DMS53 treated with DMSO at 0.1 percent for 48 hours (cell line): ENCODE results near the gene SLC25A12.
"Not testable (repeated sequence)": the region's sequence is repeated elsewhere in the genome, so short reads cannot be mapped to it uniquely, and the experiment has no call there.

ENCODE experiments used
- DNase-seq: peaks from one replicate; lab custom pipeline; 2025; ENCODE audit not compliant: unreplicated experiment; lab: John Stamatoyannopoulos, UW

SLC25A12 gene, protein sequence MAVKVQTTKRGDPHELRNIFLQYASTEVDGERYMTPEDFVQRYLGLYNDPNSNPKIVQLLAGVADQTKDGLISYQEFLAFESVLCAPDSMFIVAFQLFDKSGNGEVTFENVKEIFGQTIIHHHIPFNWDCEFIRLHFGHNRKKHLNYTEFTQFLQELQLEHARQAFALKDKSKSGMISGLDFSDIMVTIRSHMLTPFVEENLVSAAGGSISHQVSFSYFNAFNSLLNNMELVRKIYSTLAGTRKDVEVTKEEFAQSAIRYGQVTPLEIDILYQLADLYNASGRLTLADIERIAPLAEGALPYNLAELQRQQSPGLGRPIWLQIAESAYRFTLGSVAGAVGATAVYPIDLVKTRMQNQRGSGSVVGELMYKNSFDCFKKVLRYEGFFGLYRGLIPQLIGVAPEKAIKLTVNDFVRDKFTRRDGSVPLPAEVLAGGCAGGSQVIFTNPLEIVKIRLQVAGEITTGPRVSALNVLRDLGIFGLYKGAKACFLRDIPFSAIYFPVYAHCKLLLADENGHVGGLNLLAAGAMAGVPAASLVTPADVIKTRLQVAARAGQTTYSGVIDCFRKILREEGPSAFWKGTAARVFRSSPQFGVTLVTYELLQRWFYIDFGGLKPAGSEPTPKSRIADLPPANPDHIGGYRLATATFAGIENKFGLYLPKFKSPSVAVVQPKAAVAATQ

DNA sequence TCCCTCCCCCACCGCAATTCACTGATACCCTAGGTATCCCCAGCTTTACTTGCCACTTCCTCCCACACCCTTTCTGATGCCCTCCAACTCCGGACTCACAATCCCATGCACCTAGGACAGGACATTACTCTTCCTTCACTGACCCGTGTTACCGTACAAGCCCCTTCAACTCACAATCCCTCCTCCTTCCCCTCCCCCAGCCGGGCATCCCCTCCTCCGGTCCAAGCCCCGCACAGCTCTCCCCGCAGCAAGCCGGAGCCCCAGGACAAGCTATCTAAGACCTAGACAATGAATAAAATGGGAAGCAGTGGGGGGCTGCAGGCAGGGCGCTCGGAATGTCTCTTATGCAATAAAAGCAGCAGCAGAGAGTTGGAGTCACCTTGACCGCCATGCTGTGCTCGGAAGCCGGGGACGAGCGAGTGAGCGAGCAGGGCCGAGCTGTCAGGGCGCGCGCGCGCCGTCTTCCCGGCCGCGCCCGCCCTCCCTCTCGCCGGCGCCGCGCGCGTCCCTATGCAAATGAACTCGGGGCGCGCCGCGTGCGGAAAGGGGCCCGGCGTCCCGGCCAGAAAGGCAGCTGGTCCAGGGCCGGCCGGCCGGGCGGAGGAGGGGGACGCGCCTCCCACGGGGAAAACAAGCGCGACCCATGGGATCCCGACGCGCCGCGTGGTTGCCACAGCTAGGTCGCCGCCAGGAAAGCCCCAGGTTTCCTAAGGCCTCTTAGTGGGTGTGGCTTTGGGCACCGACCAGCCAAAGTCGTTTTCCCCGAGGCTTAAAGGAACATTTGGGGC lies at the start of gene SLC25A12:
SLC25A12 (minus strand) TSS at position 421 of the 788 bp plus-strand sequence; CDS start at position 391, 30 bp downstream.
- peak; percentile 89 for DNase-seq

DNA sequence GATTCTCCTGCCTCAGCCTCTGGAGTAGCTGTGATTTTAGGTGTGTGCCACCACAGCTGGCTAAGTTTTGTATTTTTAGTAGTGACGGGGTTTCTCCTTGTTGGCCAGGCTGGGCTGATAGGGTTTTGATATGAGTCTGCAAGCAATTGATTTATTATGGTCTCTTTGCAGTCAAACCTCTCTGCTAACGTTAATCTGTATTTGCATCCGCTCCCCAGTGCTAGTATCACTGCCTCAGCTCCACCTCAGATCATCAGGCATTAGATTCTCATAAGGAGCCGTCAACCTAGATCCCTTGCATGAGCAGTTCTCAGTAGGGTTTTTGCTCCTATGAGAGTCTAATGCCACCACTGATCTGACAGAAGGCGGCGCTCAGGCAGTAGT lies 47.3 kb upstream of the SLC25A12 start:
- no peak for DNase-seq

DNA sequence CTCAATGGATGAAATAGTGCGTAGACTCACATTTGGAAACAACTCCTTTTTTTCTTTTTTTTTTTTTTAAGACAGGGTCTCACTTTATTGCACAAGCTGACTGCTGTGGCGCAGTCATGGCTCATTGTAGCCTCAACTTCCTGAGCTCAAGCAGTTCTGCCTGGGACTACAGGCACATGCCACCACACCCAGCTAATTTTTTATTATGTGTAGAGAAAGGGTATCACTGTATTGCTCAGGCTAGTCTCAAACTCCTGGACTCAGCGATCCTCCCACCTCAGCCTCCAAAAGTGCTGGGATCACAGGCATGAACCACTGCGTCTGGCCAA lies 45.7 kb upstream of the SLC25A12 start:
- DNase-seq = no peak

DNA sequence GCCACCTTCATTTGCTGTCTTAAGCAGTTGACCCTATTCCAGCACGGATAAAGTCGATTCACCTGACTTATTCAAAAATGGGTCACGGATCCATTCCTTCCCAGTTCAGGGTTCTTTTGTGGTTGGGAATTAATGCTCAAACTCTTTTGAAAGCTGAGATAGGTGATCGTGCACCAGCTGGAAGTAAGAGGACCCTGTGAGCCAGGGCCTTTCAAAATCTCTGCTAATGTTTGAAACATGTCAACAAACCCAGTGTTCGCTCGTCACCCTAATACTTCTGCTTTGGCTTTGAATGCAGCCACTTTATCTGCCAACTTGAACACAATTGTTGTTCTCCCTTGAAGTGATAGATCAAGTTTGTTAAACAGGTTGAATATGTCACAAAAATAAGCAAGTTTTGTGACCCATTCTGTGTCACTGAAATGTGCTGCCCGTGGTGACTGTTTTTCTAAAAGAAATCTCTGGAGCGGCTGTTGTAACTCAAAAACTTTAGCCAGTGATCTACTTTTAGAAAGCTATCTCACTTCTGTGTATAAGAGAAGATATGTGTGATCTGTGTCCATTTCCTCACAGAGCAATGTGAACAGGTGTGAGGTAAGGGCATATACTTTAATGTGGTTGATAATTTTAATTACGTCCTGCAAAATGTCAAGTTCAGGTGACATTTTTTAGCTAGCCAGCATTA lies 45.2 kb upstream of the SLC25A12 start:
- DNase-seq = no peak

DNA sequence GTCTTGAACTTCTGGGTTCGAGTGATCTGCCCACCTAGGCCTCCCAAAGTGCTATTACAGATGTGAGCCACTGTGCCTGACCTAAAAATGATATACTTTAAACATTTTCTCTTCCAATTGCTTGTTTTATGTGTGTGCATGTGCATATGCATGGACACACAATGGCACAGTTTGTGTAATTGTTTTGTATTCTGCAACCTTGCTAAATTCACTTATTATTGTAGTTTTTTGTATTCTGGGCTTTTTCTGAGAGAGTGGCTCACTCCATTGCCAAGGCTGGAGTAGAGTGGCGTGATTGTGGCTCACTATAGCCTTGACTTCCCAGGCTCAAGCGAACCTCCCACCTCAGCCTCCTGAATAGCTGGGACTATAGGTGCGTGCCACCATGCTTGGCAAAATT lies 36.3 kb upstream of the SLC25A12 start:
- no peak for DNase-seq

DNA sequence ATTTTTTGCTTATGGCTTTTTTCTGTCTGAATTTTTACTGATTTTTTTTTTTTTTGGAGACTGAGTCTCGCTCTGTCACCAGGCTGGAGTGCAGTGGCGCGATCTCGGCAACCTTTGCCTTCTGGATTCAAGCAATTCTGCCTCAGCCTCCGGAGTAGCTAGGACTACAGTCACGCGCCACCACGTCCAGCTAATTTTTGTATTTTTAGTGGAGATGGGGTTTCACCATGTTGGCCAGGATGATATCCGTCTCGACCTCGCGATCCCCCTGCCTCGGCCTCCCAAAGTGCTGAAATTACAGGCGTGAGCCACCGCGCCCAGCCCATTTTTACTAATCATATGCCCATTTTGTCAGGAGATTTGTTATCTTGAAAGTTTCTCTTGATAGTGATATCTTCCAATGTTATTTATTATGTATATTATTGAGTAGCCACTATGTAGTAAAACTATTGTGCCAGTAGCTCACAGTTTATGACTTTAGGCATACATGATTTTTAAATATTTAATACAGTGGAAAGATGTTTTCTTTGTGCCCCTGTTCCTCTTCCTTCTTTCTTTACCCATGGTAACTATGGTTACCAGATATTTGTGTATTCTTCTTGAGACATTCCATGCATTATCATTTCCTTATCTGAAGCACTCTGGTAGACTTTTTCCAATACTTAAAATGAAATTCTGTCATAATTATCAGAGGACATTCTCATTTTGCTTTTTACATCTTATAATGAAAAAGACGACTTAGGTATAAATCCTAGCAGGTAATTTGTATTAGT lies 30.3 kb upstream of the SLC25A12 start:
- no peak for DNase-seq

DNA sequence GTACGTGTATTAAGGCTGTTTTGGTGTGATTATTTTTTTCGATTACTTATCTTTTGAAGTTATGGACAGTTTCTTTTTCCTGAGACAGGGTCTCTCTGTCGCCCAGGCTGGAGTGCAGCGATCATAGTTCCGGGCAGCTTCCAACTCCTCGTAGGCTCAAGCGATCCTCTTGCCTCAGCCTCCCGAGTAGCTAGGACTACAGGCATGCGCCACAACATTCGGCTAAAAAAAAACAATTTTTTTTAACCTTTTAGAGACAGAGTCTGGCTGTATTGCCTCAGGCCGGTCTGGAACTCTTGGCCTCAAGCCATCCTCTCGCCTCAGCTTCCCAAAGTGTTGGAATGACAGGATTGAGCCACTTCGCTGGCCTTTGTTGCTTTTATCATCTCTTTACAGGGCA lies 29.2 kb upstream of the SLC25A12 start:
- DNase-seq = no peak

DNA sequence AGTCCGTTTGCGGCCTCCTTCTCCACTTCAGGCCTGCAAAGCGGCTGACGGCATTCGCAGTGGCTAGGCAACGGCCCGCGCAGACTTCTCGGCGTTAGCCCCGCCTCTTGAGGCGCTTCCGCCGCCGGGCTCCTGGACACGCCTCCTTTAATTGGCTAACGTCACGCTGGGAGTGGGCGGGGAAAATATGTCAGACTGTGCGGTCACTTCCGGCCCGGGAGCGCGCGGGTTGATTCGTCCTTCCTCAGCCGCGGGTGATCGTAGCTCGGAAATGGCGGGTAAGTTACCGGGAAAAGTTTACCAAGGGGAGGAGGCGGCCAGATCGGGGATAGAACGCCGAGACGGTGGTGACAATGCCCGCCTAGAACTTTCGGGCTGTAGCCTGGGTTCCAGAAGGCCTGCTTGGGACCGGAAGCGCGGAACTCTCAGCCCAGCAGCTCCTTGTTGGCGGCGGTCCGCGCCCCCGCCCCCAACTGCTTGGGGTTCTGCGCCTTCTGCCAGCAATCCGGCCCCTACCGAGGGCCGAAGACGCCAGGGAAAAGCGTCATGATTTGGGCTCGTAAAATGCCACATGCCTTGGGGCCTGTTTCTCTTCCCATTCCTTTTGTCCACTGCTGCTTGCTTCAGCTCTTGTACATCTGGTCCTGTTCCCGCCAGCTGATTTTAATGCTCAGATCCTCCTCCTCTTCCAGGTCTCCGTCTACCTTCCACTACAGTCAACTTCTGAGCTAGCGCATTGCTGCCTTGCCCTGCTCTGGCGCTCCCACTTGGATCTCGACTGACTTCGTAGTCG lies 28.4 kb upstream of the SLC25A12 start, which contains the start of gene HAT1:
HAT1 (plus strand) TSS at position 232 of the 793 bp plus-strand sequence; CDS start at position 272, 40 bp downstream.
- peak; percentile 97 for DNase-seq

DNA sequence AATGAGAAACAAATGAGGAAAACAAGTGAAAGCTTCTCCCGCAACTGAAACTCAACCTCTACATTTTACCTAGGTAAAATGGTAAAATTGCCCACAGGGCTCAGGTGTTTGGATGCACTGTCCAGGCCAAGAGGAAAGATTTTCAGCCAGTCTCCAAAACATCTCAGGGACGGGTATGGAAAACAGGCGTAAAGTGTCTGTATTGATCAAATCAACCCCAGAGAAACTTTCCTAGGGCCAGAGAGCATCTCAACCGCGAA lies 27.9 kb upstream of the SLC25A12 start:
- no peak for DNase-seq

DNA sequence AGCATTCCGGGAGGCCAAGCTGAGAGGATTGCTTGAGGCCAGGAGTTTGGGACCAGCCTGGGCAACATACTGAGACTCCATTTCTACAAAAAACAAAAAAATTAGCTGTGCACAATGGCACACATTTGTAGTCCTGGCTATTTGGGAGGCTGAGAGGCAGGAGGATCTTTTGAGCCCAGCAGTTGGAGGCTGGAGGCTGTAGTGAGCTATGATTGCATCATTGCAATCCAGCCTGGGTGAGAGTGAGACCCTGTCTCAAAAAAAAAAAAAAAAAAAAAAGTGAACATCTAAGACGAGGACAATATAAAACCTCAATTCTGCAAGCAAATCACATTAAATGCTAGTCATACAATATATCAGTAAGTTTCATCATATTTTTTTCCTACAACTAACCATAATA lies 25.4 kb upstream of the SLC25A12 start:
- no peak for DNase-seq

DNA sequence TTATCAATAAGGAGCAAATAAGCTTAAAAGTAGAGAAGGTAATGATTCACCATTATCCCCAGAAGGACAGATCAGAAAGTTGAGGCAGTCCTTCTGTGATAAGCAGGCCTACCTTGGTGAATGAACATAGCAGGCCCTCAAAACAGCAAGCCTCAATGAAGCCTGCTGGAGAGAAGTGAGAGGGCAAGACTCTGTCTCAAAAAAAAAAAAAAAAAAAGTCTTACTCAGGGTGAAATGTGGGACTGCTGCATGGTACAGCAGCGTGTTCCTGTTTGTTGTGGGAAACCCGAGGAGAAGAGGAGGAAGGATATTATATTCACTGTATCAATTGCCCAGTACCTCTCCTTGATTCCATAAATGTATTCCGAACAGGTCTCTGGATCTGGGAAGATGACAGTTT lies 19.5 kb upstream of the SLC25A12 start:
- no peak for DNase-seq

DNA sequence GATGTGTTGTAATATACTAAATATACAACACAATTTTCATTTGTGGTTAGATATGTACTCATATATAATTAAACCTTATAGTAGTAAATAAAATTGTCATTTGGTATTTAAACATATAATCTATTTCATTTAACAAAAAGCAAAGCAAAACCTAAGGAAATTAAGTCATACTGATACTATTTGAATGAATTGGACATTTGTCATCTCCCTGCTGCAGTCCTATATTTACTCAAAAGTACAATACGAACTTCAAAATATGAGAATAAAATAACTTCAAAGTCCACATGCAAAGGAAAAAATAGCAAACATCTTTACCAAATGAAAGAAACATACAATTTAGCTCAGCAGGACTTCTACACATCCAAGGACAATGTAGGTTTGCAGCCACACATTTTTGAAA lies 16.4 kb upstream of the SLC25A12 start:
- DNase-seq = no peak

DNA sequence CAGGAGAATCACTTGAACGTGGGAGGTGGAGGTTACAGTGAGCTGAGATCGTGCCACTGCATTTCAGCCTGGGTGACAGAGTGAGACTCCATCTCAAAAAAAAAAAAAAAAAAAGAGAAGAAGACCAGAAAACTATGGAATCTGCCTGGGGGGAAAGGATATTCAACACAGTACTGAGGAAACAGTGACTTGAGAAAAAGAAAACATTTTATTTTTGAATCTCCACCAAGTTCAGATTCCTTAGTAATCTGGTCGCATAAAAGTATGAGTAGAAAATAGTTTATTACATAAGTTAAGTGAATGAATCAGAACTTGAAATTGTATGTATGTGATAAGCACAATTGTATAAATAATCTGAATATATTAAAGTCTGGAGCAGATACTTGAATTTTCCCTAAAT lies 15.2 kb upstream of the SLC25A12 start:
- DNase-seq = no peak

DNA sequence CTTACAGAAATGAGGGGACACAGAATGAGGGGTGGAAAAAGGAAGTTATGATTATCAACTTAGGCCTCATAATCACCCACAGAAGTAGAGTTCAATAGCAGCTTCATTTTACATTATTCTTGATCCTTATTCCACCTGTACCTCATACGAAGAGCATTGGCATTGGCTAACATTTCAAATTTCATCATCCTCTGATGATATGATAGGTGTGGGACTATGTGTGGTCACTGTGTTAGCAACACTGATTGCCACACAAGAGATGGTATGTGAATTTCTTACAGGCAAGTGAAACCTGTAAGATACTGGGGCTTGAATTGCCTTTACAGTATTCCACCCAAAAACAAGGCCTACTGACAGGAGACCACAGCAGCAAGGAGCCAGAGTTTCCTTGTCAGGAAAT lies 14.2 kb upstream of the SLC25A12 start:
- no peak for DNase-seq

DNA sequence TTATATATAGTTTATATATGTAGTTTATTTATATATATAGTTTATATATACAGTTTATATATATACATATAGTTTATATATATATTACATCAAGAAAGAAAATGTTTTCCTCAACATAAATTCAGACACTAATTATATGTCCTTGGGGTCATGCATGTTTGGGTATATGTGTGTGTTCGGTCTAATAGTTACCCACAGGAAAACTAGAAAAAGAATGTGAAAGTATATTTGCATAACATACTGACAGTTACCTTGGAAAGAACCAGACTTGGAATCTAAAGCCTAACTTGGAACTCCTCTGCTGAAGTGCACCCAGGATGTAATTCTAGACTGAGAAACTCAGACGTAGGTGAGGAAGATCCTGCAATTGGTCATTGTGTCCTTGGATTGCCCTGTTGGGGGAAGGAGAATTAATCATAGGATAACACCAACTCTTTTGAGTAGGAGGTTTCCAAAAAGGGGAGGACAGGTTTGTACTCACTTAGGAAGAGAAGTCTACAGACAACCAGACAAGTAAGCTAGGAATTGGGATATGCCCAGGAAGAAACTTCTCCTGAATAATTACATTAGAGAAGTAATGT lies 8.9 kb upstream of the SLC25A12 start:
- DNase-seq = no peak

DNA sequence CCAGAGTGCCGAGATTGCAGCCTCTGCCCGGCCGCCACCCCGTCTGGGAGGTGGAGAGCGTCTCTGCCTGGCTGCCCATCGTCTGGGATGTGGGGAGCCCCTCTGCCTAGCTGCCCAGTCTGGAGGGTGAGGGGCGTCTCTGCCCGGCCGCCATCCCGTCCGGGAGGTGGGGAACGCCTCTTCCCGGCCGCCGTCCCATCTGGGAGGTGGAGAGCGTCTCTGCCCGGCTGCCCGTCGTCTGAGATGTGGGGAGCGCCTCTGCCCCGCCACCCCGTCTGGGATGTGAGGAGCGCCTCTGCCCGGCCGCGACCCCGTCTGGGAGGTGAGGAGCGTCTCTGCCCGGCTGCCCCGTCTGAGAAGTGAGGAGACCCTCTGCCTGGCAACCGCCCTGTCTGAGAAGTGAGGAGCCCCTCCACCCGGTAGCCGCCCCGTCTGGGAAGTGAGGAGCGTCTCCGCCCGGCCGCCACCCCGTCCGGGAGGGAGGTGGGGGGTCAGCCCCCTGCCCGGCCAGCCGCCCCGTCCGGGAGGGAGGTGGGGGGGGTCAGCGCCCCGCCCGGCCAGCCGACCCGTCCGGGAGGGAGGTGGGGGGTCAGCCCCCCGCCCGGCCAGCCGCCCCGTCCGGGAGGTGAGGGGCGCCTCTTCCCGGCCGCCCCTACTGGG lies 5.7 kb upstream of the SLC25A12 start:
- not testable (repeated sequence) for DNase-seq

DNA sequence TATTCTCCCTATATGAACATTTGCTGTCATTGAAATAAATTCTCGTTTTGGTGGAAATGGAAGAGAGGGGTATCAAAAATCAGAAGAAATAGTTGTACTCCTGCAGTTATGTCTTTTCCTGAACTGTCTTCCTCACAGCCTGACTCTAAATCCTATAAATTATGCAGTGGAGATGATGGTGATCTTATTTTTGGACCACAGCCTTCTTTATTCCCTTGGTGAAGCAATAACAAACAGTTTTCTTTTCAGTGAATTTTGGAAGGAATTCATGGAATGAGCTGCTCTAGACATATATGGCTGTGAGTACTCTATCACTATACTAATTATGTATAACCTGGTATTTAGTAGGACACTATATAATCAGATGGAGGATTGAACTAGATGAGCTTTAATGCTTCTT lies 1.7 kb upstream of the SLC25A12 start:
- DNase-seq = no peak

DNA sequence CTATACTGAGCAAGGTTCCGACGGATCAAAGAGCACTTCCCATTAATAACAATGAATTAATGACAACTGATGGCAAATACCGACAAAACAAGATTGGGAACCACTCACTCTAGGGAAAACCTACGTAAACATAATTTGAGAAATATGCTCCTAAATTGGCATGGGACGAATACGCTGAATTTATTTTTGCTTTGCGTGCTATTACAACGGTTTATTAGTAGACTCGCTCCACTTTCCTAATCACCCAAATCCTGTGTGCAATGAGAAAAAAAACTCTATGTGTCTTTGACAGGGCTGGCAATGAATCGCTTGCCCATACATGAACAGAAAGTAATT lies 536 bp upstream of the SLC25A12 start:
- DNase-seq = no peak

DNA sequence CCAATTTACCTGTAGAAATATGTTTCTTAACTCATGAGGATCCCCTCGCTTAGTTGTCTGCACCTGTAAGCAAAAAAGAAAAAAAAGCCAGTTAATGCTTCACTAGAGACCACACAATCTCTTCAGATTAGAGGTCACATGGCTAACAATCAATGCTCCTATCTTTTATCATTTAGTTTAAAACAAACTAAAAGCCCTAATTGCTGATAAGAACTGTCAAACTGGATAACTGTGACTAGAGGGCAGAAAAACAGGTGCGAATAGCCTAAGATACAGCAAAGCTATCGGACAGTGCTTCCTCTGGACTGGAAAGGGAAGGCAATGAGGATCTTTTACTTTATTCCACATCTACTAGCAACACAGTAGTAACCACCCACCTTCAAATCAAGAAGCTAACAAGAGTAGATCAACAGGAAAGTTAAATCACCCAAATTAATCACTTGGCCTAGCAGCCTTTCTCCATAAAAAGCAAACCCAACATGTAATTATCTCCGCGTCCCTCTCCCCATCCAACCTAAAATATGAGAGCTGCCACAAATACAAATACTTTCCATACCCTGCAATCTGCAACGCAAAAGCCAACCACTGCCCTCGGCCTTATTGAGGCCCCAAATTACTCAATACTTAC lies 734 bp downstream of the SLC25A12 start:
- DNase-seq = no peak
